SJSA1 (cell line): ENCODE results near the gene SIK2. TPM values are rescaled to one million over a fixed set of nuclear protein-coding genes. Genes with fewer than 3 reads are reported as not detected.

ENCODE experiments used
- DNase-seq, 2 experiments: peaks; one replicate each; pipeline ENCODE4 v3.0.0-alpha.2; 2015 to 2020; ENCODE audit warnings: low spot score in 2 of 2, low read depth in 1 of 2
- H3K27ac ChIP-seq: fragments of 250-450 bp; sonication (Bioruptor Pico); 2 replicates; pipeline ENCODE4 v1.5.1; 2020; ENCODE audit warnings: mild to moderate bottlenecking, moderate library complexity
- H3K27me3 ChIP-seq: fragments of 250-450 bp; sonication (Bioruptor Pico); replicated peaks from 2 replicates; pipeline ENCODE4 v1.5.1; 2020; ENCODE audit warnings: mild to moderate bottlenecking, moderate library complexity
- H3K36me3 ChIP-seq: fragments of 250-450 bp; sonication (Bioruptor Pico); 2 replicates; pipeline ENCODE4 v1.5.1; 2020; ENCODE audit warnings: mild to moderate bottlenecking
- H3K4me1 ChIP-seq: fragments of 250-450 bp; sonication (Bioruptor Pico); replicated peaks from 2 replicates; pipeline ENCODE4 v1.6.1; 2021; ENCODE audit warnings: mild to moderate bottlenecking
- H3K4me3 ChIP-seq: fragments of 250-450 bp; sonication (Bioruptor Pico); 2 replicates; pipeline ENCODE4 v1.5.1; 2020; ENCODE audit warnings: mild to moderate bottlenecking
- H3K9me3 ChIP-seq: fragments of 250-450 bp; sonication (Bioruptor Pico); replicated peaks from 2 replicates; pipeline ENCODE4 v1.5.1; 2020; ENCODE audit warnings: mild to moderate bottlenecking
- total RNA-seq: library from RNA; depleted of rRNA; stranded (reverse); fragments of >200 nt; shearing (Covaris generic); gene quantifications from 2 replicates; pipeline ENCODE4 v1.2.3, GENCODE V29; 2014

The SIK2 gene
- total RNA-seq, 1 experiment from 2014 or later, result 9.6 TPM

GRCh38 chr11:111743700-111744099, 141.5 kb downstream of the SIK2 start:
- Histone ChIP-seq H3K9me3 (no peaks in the 10 kb centered on the region), H3K36me3 (peaks cover 55% of the 10 kb centered on the region), H3K27me3 (no peaks in the 10 kb centered on the region), H3K27ac (no peak overlapping the region), H3K4me3 (no peak overlapping the region), H3K4me1 (peaks cover 17% of the 10 kb centered on the region)
- DNase-seq, result no peak

GRCh38 chr11:111745719-111746504, 143.7 kb downstream of the SIK2 start:
- H3K9me3 ChIP-seq, result no peaks in the 10 kb centered on the region
- no peak overlapping the region for H3K4me3 ChIP-seq
- no peaks in the 10 kb centered on the region for H3K27me3 ChIP-seq
- H3K4me1 ChIP-seq, result peaks cover 17% of the 10 kb centered on the region
- peaks cover 59% of the 10 kb centered on the region for H3K36me3 ChIP-seq
- no peak for DNase-seq
- H3K27ac ChIP-seq, result peak overlapping the region; percentile 72

GRCh38 chr11:111748035-111748804, 146.0 kb downstream of the SIK2 start:
- Histone ChIP-seq H3K4me1 (peaks cover 17% of the 10 kb centered on the region), H3K9me3 (no peaks in the 10 kb centered on the region), H3K36me3 (peaks cover 51% of the 10 kb centered on the region), H3K27ac (no peak overlapping the region), H3K27me3 (no peaks in the 10 kb centered on the region), H3K4me3 (no peak overlapping the region)
- no peak for DNase-seq

- Histone ChIP-seq H3K9me3 (no peaks in the 10 kb centered on the region), H3K4me3 (no peak overlapping the region), H3K36me3 (peaks cover 41% of the 10 kb centered on the region), H3K27ac (no peak overlapping the region), H3K4me1 (peaks cover 16% of the 10 kb centered on the region), H3K27me3 (no peaks in the 10 kb centered on the region)
- DNase-seq, result no peak
Measured at GRCh38 chr11:111749646-111750045, 147.4 kb downstream of the SIK2 start.

- Histone ChIP-seq H3K9me3 (no peaks in the 10 kb centered on the region), H3K36me3 (peaks cover 39% of the 10 kb centered on the region), H3K27ac (no peak overlapping the region), H3K27me3 (no peaks in the 10 kb centered on the region), H3K4me3 (no peak overlapping the region), H3K4me1 (no peaks in the 10 kb centered on the region)
- DNase-seq, result no peak
Measured at GRCh38 chr11:111756097-111756496, 153.8 kb downstream of the SIK2 start.

- Histone ChIP-seq H3K27me3 (no peaks in the 10 kb centered on the region), H3K4me3 (no peak overlapping the region), H3K27ac (no peak overlapping the region), H3K9me3 (no peaks in the 10 kb centered on the region), H3K36me3 (peaks cover 53% of the 10 kb centered on the region), H3K4me1 (peaks cover 3% of the 10 kb centered on the region)
- no peak for DNase-seq
Measured at GRCh38 chr11:111759376-111759775, 157.1 kb downstream of the SIK2 start.

- H3K27ac ChIP-seq, result no peak overlapping the region
- DNase-seq, result no peak
- H3K27me3 ChIP-seq, result no peaks in the 10 kb centered on the region
- peaks cover 52% of the 10 kb centered on the region for H3K36me3 ChIP-seq
- peaks cover 4% of the 10 kb centered on the region for H3K4me1 ChIP-seq
- no peaks in the 10 kb centered on the region for H3K9me3 ChIP-seq
- H3K4me3 ChIP-seq, result no peak overlapping the region
Measured at GRCh38 chr11:111759778-111760407, 157.6 kb downstream of the SIK2 start.

GRCh38 chr11:111761036-111761435, 158.8 kb downstream of the SIK2 start:
- H3K27ac ChIP-seq, result no peak overlapping the region
- H3K4me1 ChIP-seq, result peaks cover 4% of the 10 kb centered on the region
- no peak for DNase-seq
- H3K4me3 ChIP-seq, result no peak overlapping the region
- H3K9me3 ChIP-seq, result no peaks in the 10 kb centered on the region
- H3K36me3 ChIP-seq, result peaks cover 51% of the 10 kb centered on the region
- no peaks in the 10 kb centered on the region for H3K27me3 ChIP-seq

GRCh38 chr11:111762526-111762925, 160.3 kb downstream of the SIK2 start:
- H3K36me3 ChIP-seq, result peaks cover 47% of the 10 kb centered on the region

GRCh38 chr11:111762981-111763643, 160.9 kb downstream of the SIK2 start:
- no peaks in the 10 kb centered on the region for H3K9me3 ChIP-seq
- H3K4me3 ChIP-seq, result no peak overlapping the region
- DNase-seq, result no peak
- H3K36me3 ChIP-seq, result peaks cover 47% of the 10 kb centered on the region
- no peaks in the 10 kb centered on the region for H3K27me3 ChIP-seq
- H3K4me1 ChIP-seq, result peaks cover 12% of the 10 kb centered on the region
- no peak overlapping the region for H3K27ac ChIP-seq

More at GRCh38 chr11:111762526-111762925, 160.3 kb downstream of the SIK2 start:
- no peak for DNase-seq
- H3K4me3 ChIP-seq, result no peak overlapping the region
- no peaks in the 10 kb centered on the region for H3K9me3 ChIP-seq
- H3K27me3 ChIP-seq, result no peaks in the 10 kb centered on the region
- H3K4me1 ChIP-seq, result peaks cover 12% of the 10 kb centered on the region
- H3K27ac ChIP-seq, result no peak overlapping the region

GRCh38 chr11:111764621-111765020, 162.4 kb downstream of the SIK2 start:
- Histone ChIP-seq H3K27ac (no peak overlapping the region), H3K27me3 (no peaks in the 10 kb centered on the region), H3K36me3 (peaks cover 44% of the 10 kb centered on the region), H3K9me3 (no peaks in the 10 kb centered on the region), H3K4me1 (peaks cover 12% of the 10 kb centered on the region), H3K4me3 (peak overlapping the region; percentile 74)
- DNase-seq, result peak; percentile 32 to 43

- peak overlapping the region; percentile 74 for H3K4me3 ChIP-seq
- H3K36me3 ChIP-seq, result peaks cover 36% of the 10 kb centered on the region
- H3K27me3 ChIP-seq, result no peaks in the 10 kb centered on the region
- H3K9me3 ChIP-seq, result no peaks in the 10 kb centered on the region
- peak overlapping the region; percentile 23; the same call in 1 of the 2 replicates for H3K27ac ChIP-seq
- peaks cover 12% of the 10 kb centered on the region for H3K4me1 ChIP-seq
- peak; percentile 20 to 37 for DNase-seq
Measured at GRCh38 chr11:111765320-111765983, 163.2 kb downstream of the SIK2 start.
